H54 (cell line): ENCODE results near the gene HOXD4.

Experiments used
- DNase-seq: peaks from one replicate; pipeline ENCODE4 v3.0.0; 2011; ENCODE audit warnings: low spot score, mixed read lengths; ENCODE audit not compliant: insufficient read length
- FAIRE-seq: peaks from 3 replicates; lab custom pipeline; 2011; peaks lifted over from hg19 to GRCh38; lab: Jason Lieb, UNC
- POLR2A ChIP-seq: IDR thresholded peaks from 2 replicates; pipeline ENCODE4 v1.6.1; 2011; ENCODE audit warnings: low read depth, mild to moderate bottlenecking, low read length

HOXD4 gene

DNA sequence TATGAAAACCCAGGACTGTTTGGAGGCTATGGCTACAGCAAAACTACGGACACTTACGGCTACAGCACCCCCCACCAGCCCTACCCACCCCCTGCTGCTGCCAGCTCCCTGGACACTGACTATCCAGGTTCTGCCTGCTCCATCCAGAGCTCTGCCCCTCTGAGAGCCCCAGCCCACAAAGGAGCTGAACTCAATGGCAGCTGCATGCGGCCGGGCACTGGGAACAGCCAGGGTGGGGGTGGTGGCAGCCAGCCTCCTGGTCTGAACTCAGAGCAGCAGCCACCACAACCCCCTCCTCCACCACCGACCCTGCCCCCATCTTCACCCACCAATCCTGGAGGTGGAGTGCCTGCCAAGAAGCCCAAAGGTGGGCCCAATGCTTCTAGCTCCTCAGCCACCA lies 17.8 kb downstream of the HOXD4 start:
- FAIRE-seq (no peak), DNase-seq (no peak)
- no peak for TF ChIP-seq POLR2A

DNA sequence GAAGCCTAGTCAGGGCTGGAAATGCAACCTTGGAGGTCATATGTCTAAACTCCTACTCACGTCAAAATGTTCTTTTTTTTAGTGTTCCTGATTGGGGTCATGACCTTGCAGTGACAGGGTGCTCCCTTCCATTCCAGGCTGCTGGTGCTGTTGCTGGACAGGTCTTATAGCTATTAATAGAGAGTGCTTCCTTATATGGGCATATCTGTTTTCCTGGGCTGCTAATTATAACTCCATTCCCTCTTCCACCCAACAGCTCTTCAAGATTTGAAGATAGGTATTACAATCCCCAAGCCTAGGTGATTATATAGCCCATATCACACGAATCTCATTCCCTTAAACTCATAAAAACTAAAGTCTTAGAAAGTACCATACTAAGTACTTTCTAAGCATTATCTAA lies 18.4 kb downstream of the HOXD4 start:
- FAIRE-seq (no peak), DNase-seq (no peak)
- no peak for TF ChIP-seq POLR2A

DNA sequence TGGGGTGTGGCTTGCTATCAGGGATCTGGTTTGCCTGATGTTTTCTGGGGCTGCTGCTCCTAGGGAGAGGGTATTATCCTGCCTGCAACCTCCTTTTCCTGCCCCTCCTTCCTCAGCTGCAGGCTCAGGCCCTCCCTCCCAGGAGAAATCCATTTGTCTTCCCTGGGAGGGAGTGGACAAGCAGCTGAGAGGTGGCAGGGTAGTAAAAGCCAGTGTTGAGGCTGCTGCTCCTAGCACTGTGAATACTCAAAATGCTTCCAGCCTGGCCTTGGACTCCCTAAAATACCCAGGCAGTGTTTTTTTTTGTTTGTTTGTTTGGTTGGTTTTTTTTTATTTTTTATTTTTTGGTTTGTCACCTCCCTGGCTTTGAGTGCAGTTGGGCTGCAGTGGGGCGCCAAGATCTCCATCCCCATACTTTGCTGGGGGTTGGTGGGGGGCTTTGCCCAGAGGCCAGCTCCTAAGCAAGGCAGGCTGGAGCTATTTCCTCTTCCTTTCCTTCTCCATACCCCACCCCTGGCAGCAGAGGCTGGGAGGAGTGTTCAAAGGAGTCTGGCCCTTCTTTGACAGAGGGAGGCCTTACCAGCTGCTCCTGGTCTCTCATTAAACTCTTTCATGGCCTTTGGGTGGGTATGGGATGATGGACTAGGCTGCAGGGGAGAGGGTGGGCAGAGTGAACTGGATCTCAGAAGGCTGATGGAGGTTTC lies 19.4 kb downstream of the HOXD4 start:
- no peak for TF ChIP-seq POLR2A
- peak; percentile 55 for FAIRE-seq

DNA sequence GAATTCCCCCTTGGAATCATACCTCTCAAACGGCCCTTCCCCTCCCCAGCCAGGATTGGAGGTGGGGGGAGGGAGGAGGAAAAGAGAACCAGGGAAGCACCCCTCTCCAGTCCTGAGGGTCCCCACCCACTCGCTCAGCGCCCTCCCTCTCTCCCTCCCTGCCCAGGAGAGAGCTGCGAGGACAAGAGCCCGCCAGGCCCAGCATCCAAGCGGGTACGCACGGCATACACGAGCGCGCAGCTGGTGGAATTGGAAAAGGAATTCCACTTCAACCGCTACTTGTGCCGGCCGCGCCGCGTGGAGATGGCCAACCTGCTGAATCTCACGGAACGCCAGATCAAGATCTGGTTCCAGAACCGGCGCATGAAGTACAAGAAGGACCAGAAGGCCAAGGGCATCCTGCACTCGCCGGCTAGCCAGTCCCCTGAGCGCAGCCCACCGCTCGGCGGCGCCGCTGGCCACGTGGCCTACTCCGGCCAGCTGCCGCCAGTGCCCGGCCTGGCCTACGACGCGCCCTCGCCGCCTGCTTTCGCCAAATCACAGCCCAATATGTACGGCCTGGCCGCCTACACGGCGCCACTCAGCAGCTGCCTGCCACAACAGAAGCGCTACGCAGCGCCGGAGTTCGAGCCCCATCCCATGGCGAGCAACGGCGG lies 20.1 kb downstream of the HOXD4 start:
- no peak for DNase-seq
- FAIRE-seq: no peak
- no peak for TF ChIP-seq POLR2A

More for the DNA sequence above, 19.4 kb downstream of the HOXD4 start:
- DNase-seq: no peak

DNA sequence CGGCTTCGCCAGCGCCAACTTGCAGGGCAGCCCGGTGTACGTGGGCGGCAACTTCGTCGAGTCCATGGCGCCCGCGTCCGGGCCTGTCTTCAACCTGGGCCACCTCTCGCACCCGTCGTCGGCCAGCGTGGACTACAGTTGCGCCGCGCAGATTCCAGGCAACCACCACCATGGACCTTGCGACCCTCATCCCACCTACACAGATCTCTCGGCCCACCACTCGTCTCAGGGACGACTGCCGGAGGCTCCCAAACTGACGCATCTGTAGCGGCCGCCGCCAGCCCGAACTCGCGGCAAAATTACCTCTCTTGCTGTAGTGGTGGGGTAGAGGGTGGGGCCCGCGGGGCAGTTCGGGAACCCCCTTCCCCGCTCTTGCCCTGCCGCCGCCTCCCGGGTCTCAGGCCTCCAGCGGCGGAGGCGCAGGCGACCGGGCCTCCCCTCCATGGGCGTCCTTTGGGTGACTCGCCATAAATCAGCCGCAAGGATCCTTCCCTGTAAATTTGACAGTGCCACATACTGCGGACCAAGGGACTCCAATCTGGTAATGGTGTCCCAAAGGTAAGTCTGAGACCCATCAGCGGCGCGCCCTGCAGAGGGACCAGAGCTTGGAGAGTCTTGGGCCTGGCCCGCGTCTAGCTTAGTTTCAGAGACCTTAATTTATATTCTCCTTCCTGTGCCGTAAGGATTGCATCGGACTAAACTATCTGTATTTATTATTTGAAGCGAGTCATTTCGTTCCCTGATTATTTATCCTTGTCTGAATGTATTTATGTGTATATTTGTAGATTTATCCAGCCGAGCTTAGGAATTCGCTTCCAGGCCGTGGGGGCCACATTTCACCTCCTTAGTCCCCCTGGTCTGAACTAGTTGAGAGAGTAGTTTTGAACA lies 20.9 kb downstream of the HOXD4 start:
- FAIRE-seq (no peak), DNase-seq (no peak)
- no peak for TF ChIP-seq POLR2A

- no peak for TF ChIP-seq POLR2A
- DNase-seq: no peak
- no peak for FAIRE-seq
These were observed 21.7 kb downstream of the HOXD4 start for GRCh38 chr2:176172895-176173566.

DNA sequence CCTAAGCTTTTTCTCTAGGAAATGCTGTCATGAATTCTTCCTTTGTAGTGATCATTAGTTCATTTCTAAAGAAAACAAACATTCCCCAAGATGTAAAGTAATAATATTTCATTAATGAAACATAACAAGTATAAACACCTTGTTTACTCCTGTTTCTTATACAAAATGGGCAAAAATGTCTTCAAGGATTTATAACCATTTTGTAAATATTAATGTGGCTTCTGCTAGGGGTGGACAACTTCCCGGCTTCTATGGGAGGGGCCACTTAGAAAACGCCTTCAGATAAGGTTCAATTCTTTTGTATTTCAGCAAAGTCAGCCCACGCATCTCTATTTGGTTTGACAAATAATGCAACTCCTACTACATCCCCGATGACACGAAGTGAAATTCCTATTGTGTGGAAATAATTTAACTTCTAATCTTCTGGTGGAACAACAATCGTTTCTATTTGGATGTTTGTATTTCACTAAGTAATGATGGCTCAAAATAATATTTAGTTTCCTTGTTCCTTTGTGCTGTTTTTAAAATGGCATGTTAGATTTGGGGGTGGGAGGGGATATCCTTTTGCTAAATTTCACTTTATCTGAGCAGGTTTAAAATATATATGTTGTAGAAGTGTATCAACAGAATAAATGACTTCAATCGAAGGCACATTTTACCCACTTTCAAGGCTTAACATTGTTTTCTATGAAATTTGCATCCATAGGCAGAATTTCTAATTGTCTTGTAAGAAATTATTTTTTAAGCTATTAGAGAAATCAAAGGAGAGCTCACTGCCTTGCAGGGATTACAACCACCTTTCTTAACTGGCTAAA lies 22.4 kb downstream of the HOXD4 start:
- FAIRE-seq (no peak), DNase-seq (no peak)
- TF ChIP-seq POLR2A: no peak

GRCh38 chr2:176174382-176174823 lies 23.1 kb downstream of the HOXD4 start:
- no peak for TF ChIP-seq POLR2A
- DNase-seq (no peak), FAIRE-seq (no peak)

DNA sequence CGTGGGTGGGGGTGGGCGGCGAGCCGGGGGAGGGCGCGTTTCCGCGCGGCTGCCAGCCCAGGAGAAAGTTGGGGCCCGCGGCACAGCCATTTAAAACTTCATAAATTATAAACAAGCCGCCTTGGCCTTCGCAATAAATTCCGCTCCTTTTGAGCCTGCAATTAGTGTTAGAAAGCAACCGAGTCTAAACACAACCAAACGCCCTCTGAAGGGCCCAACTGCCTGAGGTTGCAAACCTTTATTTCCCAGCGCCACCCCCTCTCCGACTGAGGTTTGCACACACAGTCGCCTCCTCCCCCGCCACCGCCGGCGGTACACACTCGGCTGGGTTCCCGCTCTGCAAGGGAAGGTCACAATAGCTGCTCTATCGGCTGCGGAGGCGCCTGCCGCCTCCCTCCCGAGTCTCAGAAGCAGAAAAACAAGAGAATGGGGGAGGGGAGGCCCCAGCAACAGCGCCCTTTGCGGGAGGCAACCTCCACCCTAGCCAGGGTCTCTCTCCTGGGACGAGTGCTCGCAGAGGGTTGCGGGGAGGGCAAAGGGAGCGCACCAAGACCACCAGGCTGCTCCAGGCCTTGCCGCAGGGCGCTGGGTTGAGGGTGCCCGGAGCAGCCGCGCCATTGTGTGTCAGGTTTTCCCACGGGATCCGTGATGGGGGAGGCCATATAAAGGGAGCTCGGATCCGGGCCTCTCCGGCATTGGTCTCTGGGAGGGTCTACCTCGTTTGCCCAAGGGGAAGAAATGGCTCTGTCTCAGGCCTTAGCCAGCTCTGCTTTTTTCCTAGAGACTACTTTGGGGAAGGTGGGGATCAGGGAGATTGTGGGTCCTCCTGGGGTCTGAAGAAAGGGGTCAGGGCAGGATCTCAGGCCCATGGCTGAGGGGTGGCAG lies 23.7 kb downstream of the HOXD4 start:
- FAIRE-seq: no peak
- no peak for TF ChIP-seq POLR2A
- no peak for DNase-seq

- DNase-seq (no peak), FAIRE-seq (no peak)
- no peak for TF ChIP-seq POLR2A
These were observed 24.6 kb downstream of the HOXD4 start for GRCh38 chr2:176175709-176176607.

- DNase-seq (no peak), FAIRE-seq (no peak)
- TF ChIP-seq POLR2A: no peak
These were observed 26.3 kb downstream of the HOXD4 start for GRCh38 chr2:176177580-176178037.
